OCI-LY3 (cell line): ENCODE measurements around the gene RESP18.

Source experiments
- H2AFZ ChIP-seq: fragments of 200-600, 300-600 bp; shearing (Covaris generic); 2 replicates; pipeline ENCODE4 v1.6.0; 2014; ENCODE audit warnings: antibody characterized with exemption, low read depth, low read length
- H3K27ac ChIP-seq: fragments of 200-600, 300-600 bp; sonication (generic); 2 replicates; pipeline ENCODE4 v1.5.1; 2014; ENCODE audit warnings: mild to moderate bottlenecking, low read length, moderate library complexity, mixed read lengths
- H3K27me3 ChIP-seq: fragments of 200-600, 300-600 bp; sonication (generic); 2 replicates; pipeline ENCODE4 v1.6.1; 2014; ENCODE audit warnings: low read depth, low read length, mixed read lengths
- H3K36me3 ChIP-seq: fragments of 200-600, 300-600 bp; sonication (generic); replicated peaks from 2 replicates; pipeline ENCODE3; 2014; ENCODE audit warnings: low read depth, low read length, mixed read lengths
- H3K4me1 ChIP-seq: fragments of 300-600, 200-600 bp; sonication (generic); 2 replicates; pipeline ENCODE4 v1.6.1; 2014; ENCODE audit warnings: low read length, mixed read lengths
- H3K4me2 ChIP-seq: fragments of 200-600, 300-600 bp; sonication (generic); 2 replicates; pipeline ENCODE4 v1.6.1; 2014; ENCODE audit warnings: low read length, mixed read lengths
- H3K4me3 ChIP-seq: fragments of 300-600, 200-600 bp; sonication (generic); 2 replicates; pipeline ENCODE4 v1.5.1; 2014; ENCODE audit warnings: antibody characterized with exemption, mild to moderate bottlenecking, low read length, moderate library complexity
- H3K79me2 ChIP-seq: fragments of 300-600, 200-600 bp; shearing (Covaris generic); 2 replicates; pipeline ENCODE4 v1.6.1; 2014; ENCODE audit warnings: mild to moderate bottlenecking, low read length, mixed read lengths
- H3K9ac ChIP-seq: fragments of 300-600, 200-600 bp; shearing (Covaris generic); 2 replicates; pipeline ENCODE4 v1.6.0; 2014; ENCODE audit warnings: mild to moderate bottlenecking, low read length, moderate library complexity
- H3K9me3 ChIP-seq: fragments of 200-600, 300-600 bp; shearing (Covaris generic); 2 replicates; pipeline ENCODE4 v1.6.1; 2014; ENCODE audit warnings: low read length, mixed read lengths; ENCODE audit not compliant: insufficient read depth
- H4K20me1 ChIP-seq: fragments of 200-600, 300-600 bp; sonication (generic); 2 replicates; pipeline ENCODE4 v1.6.1; 2016; ENCODE audit warnings: low read length, mixed read lengths; ENCODE audit not compliant: insufficient read depth
- CTCF ChIP-seq: fragments of 200-600, 300-600 bp; sonication (generic); IDR thresholded peaks from 2 replicates; pipeline ENCODE4 v1.5.1; 2014; ENCODE audit warnings: antibody characterized with exemption, low read length, low read depth
- EZH2phosphoT487 ChIP-seq: fragments of 200-600 bp; shearing (Covaris generic); IDR thresholded peaks from 2 replicates; pipeline ENCODE4 v1.6.1; 2018; ENCODE audit warnings: antibody characterized with exemption, mixed run types, low read depth

RESP18 gene

DNA sequence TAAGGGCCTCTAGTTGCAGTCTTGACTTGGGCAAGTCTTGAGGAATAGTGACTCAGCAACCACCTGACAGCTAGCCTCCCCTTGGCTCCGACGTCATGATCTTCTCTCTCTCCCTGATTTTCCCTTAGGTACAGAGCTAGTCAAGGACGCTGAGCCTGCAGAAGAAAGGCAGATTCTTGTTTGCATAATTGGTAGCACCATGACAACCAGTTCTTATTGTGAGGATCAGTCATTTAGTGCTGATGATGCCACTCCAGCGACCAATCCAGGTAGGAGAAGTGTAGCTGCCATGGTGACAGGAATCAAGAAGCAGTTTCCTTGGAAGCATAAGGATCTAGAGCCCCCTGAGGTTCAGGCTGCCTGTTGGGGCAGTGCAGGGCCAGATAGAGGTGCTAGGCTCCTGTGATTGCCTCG is 2.8 kb upstream of the RESP18 start:
- no peak overlapping the region for H3K9ac ChIP-seq
- H3K27me3 ChIP-seq = no peaks in the 10 kb centered on the region
- H3K4me3 ChIP-seq = no peak overlapping the region
- H3K36me3 ChIP-seq = no peaks in the 10 kb centered on the region
- H3K27ac ChIP-seq = no peak overlapping the region
- H2AFZ ChIP-seq = no peak overlapping the region
- no peaks in the 10 kb centered on the region; the same call in 1 of the 2 replicates for H3K9me3 ChIP-seq
- no peak for TF ChIP-seq CTCF
- no peak for TF ChIP-seq EZH2phosphoT487
- H4K20me1 ChIP-seq = no peaks in the 10 kb centered on the region
- no peaks in the 10 kb centered on the region for H3K79me2 ChIP-seq
- H3K4me1 ChIP-seq = peaks cover 4% of the 10 kb centered on the region; the same call in 1 of the 2 replicates
- H3K4me2 ChIP-seq = no peak overlapping the region

- peaks cover 4% of the 10 kb centered on the region; the same call in 1 of the 2 replicates for H3K4me1 ChIP-seq
- H3K9ac ChIP-seq = no peak overlapping the region
- no peaks in the 10 kb centered on the region for H3K27me3 ChIP-seq
- no peak overlapping the region for H2AFZ ChIP-seq
- no peak for TF ChIP-seq EZH2phosphoT487
- no peak for TF ChIP-seq CTCF
- H3K9me3 ChIP-seq = no peaks in the 10 kb centered on the region; the same call in 1 of the 2 replicates
- H3K4me3 ChIP-seq = no peak overlapping the region
- no peaks in the 10 kb centered on the region for H3K36me3 ChIP-seq
- no peak overlapping the region for H3K4me2 ChIP-seq
- no peaks in the 10 kb centered on the region for H3K79me2 ChIP-seq
- H4K20me1 ChIP-seq = no peaks in the 10 kb centered on the region
- H3K27ac ChIP-seq = no peak overlapping the region
Observed at GRCh38 chr2:219334076-219334475, 1.5 kb upstream of the RESP18 start.

- H3K27me3 ChIP-seq = no peaks in the 10 kb centered on the region
- no peaks in the 10 kb centered on the region for H4K20me1 ChIP-seq
- no peak overlapping the region for H3K4me3 ChIP-seq
- no peaks in the 10 kb centered on the region for H3K79me2 ChIP-seq
- H3K4me2 ChIP-seq = no peak overlapping the region
- H3K9ac ChIP-seq = no peak overlapping the region
- no peak overlapping the region for H2AFZ ChIP-seq
- H3K9me3 ChIP-seq = no peaks in the 10 kb centered on the region; the same call in 1 of the 2 replicates
- H3K4me1 ChIP-seq = peaks cover 3% of the 10 kb centered on the region; the same call in 1 of the 2 replicates
- no peak overlapping the region for H3K27ac ChIP-seq
- no peak for TF ChIP-seq CTCF
- no peak for TF ChIP-seq EZH2phosphoT487
- H3K36me3 ChIP-seq = no peaks in the 10 kb centered on the region
Observed at GRCh38 chr2:219331560-219332213, 857 bp downstream of the RESP18 start.

DNA sequence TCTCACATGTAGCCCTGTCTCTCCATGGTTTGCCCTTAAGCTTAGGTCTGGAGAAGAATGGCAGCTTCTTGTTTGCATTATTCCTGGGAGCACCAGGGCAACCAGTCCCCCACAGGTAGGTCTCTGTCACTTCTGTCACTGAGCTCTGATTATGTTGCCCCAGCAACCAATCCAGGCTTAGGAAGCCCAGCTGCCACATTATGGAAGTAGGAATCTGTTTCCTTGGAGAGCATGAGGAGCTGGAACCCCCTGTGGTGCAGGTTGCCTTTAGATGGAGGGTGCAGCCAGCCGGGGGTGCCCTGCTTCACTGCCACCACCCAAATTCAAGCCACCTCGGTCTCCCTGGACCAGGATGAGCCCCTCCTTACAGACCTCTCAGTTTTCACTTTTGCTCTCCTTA is 4.8 kb downstream of the RESP18 start:
- TF ChIP-seq CTCF (no peak), EZH2phosphoT487 (no peak)
- H3K9ac ChIP-seq = no peak overlapping the region

More for the DNA sequence above, 4.8 kb downstream of the RESP18 start:
- H3K9me3 ChIP-seq = no peaks in the 10 kb centered on the region
- no peak overlapping the region for H3K27ac ChIP-seq
- H4K20me1 ChIP-seq = no peaks in the 10 kb centered on the region
- H3K4me2 ChIP-seq = no peak overlapping the region
- no peak overlapping the region for H2AFZ ChIP-seq
- H3K36me3 ChIP-seq = no peaks in the 10 kb centered on the region
- peaks cover 5% of the 10 kb centered on the region; the same call in 1 of the 2 replicates for H3K4me1 ChIP-seq
- H3K4me3 ChIP-seq = no peak overlapping the region
- H3K79me2 ChIP-seq = no peaks in the 10 kb centered on the region
- peaks cover 8% of the 10 kb centered on the region for H3K27me3 ChIP-seq
